Cardiac septum (tissue), 1 donor: ENCODE measurements around the gene MAP4K4. TPM values are rescaled to one million over a fixed set of nuclear protein-coding genes. Genes with fewer than 3 reads are reported as not detected.
"Not testable (repeated sequence)": the region's sequence is repeated elsewhere in the genome, so short reads cannot be mapped to it uniquely, and the experiment has no call there.

ENCODE experiments used
- DNase-seq: peaks from one replicate; pipeline ENCODE4 v3.0.0-alpha.2; 2020; ENCODE audit warnings: low spot score
- intact Hi-C: fragments of 100-400 bp; cut with DNase I; formaldehyde crosslinking; loops from one replicate; pipeline ENCODE4 v1.14.0; 2022
- total RNA-seq: library from RNA; stranded (reverse); fragmentation: NEBNext Ultra II Directional; extraction: Animal tissue kit (Norgen Biotek cat#: 25700); gene quantifications from one replicate; pipeline ENCODE4 v1.2.1, GENCODE V29; 2021
- donor health status: DM: no; HTN: no; CAD: no.

MAP4K4 gene
- total RNA-seq, 1 donor from 2014 or later = 135 TPM

DNA sequence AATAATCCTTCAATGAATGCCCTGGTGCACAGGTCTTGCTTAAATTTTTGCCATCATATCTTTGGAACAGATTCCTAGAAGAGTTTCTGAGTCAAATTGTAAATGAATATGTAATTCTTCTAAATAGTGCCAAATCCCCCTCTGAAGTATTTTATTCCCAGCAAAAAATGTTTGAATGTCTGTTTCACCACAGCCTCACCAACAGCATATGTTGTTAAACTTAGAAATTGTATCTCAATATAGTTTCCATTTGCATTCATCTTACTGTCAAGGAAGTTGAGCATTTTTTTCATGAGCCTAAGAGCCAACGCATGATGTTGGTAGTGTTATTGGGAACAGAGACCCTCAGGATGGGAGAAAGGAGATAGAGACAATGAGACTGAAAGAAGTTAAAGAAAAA is 207.4 kb downstream of the MAP4K4 start:
- intact Hi-C loops = no loop called here
- DNase-seq = no peak

DNA sequence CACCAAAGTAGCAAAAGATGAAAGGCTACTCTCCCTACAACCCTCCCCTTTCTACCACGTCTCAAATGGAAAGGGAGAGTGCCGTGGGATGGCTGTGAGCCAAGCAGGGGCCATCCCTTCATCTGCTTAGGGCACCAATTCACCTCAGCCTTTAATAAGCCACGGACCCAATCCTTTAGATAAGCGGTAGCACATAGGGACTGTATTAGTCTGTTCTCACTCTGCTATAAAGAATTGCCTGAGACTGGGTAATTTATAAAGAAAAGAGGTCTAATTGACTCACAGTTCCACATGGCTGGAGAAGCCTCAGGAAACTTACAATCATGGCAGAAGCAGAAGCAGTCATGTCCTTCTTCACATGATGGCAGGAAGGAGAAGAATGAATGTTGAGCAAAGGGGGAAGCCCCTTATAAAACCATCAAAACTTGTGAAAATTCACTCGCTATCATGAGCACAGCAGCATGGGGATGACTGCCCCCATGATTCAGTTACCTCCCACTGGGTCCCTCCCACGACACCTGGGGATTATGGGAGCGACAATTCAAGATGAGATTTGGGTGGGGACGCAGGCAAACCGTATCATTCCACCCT is 208.3 kb downstream of the MAP4K4 start:
- DNase-seq = no peak
- intact Hi-C loops = no loop called here

GRCh38 chr2:101909760-101910159 is 212.3 kb downstream of the MAP4K4 start:
- intact Hi-C loops = no loop called here
- no peak for DNase-seq

- intact Hi-C loops = no loop called here
- no peak for DNase-seq
Observed at GRCh38 chr2:101912545-101912944, 215.0 kb downstream of the MAP4K4 start.

DNA sequence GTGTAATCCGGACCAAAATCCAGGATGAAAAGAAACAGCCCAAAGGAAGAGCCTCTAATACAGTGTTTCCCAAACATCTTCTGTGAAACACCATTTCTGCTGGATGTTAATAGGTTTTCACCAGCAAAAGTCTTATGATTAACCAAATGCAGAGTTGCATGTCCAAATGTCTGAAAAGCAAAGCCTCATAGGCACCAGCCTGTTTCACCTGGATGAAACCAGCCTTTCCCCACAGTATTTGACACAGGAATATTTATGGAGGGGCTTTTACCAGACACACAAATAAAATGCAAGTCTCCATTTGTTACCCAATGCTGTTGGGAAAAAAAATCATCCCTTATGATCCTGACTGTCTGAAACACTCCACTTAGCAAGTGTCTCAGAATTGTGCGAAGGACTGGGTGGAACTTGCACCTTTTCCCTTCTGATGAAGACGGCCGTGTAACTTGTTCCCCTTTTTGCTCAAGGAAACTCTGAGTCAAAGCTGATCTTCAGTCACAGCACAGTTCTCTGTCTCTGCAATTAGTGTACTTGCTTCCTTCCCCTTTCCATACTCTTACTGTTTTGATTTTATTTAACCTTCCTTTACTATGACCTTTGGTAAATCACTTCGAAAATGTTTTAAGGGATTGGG is 223.9 kb downstream of the MAP4K4 start:
- no peak for DNase-seq
- intact Hi-C loops = no loop called here

DNA sequence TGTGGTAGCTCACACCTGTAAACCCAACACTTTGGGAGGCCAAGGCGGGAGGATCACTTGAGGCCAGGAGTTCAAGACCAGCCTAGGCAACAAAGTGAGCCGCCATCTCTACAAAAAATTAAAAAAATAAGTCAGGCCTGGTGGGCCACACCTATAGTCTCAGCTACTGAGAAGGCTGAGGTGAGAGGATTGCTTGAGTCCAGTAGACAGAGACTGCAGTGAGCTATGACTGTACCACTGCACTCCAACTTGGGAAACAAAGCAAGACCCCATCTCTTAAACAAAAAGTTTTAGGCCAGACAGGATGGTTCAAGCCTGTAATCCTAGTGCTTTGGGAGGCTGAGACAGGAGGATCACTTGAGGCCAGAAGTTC is 224.4 kb downstream of the MAP4K4 start:
- intact Hi-C loops = no loop called here
- no peak for DNase-seq

- intact Hi-C loops, DNase-seq: not testable (repeated sequence)
Observed at GRCh38 chr2:101924311-101924710, 226.8 kb downstream of the MAP4K4 start.

DNA sequence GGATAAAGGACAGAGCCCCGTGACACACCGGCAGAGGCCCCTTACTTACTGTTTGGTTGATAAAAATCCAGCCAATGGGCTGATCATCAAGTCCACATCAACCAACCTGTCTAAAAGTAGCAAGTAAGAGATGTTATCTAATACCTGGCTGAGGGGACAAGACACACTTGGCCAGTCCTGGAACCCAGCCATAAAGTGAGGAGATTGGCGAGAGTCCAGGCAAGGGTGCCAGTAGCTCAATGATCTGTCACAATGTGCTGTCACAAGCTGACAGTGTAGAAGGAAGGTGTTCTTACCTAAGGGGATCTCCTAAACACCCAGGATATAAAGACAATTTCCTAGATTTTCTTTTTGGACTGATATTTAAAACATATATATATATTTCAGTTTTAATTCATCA is 232.5 kb downstream of the MAP4K4 start:
- no peak for DNase-seq
- intact Hi-C loops = no loop called here

- DNase-seq = no peak
- intact Hi-C loops = no loop called here
Observed at GRCh38 chr2:101930847-101931246, 233.3 kb downstream of the MAP4K4 start.

- DNase-seq = no peak
- intact Hi-C loops = no loop called here
Observed at GRCh38 chr2:101931402-101931801, 233.9 kb downstream of the MAP4K4 start.

DNA sequence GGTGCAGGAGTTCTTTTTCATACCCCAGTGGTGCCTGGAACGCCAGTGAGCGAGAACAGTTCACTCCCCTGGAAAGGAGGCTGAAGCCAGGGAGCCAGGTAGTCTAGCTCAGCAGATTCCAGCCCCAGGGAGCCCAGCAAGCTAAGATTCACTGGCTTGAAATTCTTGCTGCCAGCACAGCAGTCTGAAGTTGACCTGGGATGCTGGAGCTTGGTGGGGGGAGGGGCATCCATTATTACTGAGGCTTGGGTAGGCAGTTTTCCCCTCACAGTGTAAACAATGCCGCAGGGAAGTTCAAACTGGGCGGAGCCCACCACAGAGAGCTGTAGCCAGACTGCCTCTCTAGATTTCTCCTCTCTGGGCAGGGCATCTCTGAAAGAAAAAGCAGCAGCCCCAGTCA is 238.3 kb downstream of the MAP4K4 start:
- intact Hi-C loops, DNase-seq: not testable (repeated sequence)

DNA sequence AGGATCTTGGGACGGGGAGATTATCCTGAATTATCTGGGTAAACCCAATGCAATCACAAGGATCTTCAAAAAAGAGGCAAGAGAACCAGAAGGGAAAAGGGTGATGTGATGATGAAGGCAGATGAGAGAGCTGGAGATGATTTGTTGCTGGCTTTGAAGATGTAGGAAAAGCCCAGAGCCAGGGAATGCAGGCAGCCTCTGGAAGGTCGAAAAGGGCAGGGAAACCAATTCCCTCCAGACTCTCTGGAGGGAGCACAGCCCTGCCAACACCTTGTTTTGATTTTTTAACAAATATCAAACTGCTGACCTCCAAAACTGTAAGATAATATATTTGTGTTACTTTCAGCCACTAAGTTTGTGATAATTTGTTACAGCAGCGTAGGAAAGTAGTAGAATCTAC is 245.3 kb downstream of the MAP4K4 start:
- intact Hi-C loops = no loop called here
- no peak for DNase-seq

Other genes with a start within 250 kb of the MAP4K4 start
- not detected for gene RFX8, start 222.6 kb upstream of the MAP4K4 start, total RNA-seq